ENCODE measurements around the gene ORAI2. TPM values are rescaled to one million over a fixed set of nuclear protein-coding genes. Genes with fewer than 3 reads are reported as not detected.
A peak's percentile ranks its signal among the peaks of the same experiment; 100 is the strongest.

The ORAI2 gene
- total and polyA plus RNA-seq, 2 of the 13 experiments (the other 11 are each of a cell fraction or from before 2014, with no cell fraction given): 3.0 to 6.0 TPM

DNA sequence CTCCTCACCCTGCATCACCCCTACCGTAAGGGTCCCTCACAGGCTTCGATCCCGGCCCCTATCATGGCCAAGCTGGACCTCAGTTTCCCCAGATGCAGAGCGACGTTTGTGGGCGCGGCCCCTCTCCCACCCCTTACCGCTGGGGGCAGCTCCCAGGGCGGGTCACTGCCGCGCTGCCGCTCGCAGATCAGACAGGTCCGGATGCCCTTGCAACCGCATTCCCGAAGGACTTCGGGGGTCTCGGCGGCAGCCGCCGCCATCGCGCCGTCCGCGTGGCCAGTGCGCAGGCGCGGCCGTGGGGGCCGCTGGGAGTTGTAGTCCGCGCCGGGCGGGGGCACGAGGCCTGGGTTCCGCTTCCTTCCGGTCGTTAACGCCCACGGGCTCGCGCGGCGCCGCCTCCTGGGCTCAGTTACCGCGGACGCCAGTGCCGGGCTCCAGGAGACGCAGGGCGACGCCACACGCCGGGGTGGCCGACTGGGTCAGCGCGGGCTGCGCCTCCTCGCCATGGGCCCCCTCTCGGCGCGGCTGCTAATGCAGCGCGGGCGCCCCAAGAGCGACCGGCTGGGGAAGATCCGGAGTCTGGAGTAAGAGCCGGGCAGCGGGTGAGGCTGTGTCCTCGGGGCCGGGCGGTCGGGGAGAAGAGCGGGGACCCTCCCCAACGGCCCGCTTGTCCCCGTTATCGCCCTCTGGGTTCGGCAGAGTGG is 31.4 kb downstream of the ORAI2 start, which contains the start of the genes ALKBH4 and LRWD1 (continued):
- TF ChIP-seq, protein P1, sequence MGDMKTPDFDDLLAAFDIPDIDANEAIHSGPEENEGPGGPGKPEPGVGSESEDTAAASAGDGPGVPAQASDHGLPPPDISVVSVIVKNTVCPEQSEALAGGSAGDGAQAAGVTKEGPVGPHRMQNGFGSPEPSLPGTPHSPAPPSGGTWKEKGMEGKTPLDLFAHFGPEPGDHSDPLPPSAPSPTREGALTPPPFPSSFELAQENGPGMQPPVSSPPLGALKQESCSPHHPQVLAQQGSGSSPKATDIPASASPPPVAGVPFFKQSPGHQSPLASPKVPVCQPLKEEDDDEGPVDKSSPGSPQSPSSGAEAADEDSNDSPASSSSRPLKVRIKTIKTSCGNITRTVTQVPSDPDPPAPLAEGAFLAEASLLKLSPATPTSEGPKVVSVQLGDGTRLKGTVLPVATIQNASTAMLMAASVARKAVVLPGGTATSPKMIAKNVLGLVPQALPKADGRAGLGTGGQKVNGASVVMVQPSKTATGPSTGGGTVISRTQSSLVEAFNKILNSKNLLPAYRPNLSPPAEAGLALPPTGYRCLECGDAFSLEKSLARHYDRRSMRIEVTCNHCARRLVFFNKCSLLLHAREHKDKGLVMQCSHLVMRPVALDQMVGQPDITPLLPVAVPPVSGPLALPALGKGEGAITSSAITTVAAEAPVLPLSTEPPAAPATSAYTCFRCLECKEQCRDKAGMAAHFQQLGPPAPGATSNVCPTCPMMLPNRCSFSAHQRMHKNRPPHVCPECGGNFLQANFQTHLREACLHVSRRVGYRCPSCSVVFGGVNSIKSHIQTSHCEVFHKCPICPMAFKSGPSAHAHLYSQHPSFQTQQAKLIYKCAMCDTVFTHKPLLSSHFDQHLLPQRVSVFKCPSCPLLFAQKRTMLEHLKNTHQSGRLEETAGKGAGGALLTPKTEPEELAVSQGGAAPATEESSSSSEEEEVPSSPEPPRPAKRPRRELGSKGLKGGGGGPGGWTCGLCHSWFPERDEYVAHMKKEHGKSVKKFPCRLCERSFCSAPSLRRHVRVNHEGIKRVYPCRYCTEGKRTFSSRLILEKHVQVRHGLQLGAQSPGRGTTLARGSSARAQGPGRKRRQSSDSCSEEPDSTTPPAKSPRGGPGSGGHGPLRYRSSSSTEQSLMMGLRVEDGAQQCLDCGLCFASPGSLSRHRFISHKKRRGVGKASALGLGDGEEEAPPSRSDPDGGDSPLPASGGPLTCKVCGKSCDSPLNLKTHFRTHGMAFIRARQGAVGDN (CRISPR knock-in tag; IDR thresholded peaks at IDR 0.05): peak; percentile 89
- TF ChIP-seq, protein P2, sequence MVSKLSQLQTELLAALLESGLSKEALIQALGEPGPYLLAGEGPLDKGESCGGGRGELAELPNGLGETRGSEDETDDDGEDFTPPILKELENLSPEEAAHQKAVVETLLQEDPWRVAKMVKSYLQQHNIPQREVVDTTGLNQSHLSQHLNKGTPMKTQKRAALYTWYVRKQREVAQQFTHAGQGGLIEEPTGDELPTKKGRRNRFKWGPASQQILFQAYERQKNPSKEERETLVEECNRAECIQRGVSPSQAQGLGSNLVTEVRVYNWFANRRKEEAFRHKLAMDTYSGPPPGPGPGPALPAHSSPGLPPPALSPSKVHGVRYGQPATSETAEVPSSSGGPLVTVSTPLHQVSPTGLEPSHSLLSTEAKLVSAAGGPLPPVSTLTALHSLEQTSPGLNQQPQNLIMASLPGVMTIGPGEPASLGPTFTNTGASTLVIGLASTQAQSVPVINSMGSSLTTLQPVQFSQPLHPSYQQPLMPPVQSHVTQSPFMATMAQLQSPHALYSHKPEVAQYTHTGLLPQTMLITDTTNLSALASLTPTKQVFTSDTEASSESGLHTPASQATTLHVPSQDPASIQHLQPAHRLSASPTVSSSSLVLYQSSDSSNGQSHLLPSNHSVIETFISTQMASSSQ (IDR thresholded peaks at IDR 0.05; ENCODE audit: low read depth): no peak
- TF ChIP-seq, protein P2 (CRISPR knock-in tag; IDR thresholded peaks at IDR 0.05; ENCODE audit: borderline replicate concordance): no peak
- TF ChIP-seq KDM5A (IDR thresholded peaks at IDR 0.05; ENCODE audit: borderline replicate concordance, low read length): peak; percentile 93
- TF ChIP-seq, protein P3, sequence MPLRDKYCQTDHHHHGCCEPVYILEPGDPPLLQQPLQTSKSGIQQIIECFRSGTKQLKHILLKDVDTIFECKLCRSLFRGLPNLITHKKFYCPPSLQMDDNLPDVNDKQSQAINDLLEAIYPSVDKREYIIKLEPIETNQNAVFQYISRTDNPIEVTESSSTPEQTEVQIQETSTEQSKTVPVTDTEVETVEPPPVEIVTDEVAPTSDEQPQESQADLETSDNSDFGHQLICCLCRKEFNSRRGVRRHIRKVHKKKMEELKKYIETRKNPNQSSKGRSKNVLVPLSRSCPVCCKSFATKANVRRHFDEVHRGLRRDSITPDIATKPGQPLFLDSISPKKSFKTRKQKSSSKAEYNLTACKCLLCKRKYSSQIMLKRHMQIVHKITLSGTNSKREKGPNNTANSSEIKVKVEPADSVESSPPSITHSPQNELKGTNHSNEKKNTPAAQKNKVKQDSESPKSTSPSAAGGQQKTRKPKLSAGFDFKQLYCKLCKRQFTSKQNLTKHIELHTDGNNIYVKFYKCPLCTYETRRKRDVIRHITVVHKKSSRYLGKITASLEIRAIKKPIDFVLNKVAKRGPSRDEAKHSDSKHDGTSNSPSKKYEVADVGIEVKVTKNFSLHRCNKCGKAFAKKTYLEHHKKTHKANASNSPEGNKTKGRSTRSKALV (CRISPR knock-in tag; IDR thresholded peaks at IDR 0.05): 0 out of 2 replicates have a peak, but pooled peaks have one; percentile 43
- no peak for TF ChIP-seq MED8 (CRISPR knock-in tag; IDR thresholded peaks at IDR 0.05; ENCODE audit: insufficient replicate concordance)
- TF ChIP-seq, protein P4, sequence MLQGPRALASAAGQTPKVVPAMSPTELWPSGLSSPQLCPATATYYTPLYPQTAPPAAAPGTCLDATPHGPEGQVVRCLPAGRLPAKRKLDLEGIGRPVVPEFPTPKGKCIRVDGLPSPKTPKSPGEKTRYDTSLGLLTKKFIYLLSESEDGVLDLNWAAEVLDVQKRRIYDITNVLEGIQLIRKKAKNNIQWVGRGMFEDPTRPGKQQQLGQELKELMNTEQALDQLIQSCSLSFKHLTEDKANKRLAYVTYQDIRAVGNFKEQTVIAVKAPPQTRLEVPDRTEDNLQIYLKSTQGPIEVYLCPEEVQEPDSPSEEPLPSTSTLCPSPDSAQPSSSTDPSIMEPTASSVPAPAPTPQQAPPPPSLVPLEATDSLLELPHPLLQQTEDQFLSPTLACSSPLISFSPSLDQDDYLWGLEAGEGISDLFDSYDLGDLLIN (CRISPR knock-in tag; IDR thresholded peaks at IDR 0.05; ENCODE audit: borderline replicate concordance): no peak
- TF ChIP-seq LCORL (IDR thresholded peaks at IDR 0.05): no peak
- TF ChIP-seq LCORL (CRISPR knock-in tag; IDR thresholded peaks at IDR 0.05): peak; percentile 54; the same call in 1 of the 2 replicates
- TF ChIP-seq ELF3 (CRISPR knock-in tag; IDR thresholded peaks at IDR 0.05): peak; percentile 58; the same call in 1 of the 2 replicates
- no peak for TF ChIP-seq PCBP1 (IDR thresholded peaks at IDR 0.05; ENCODE audit: borderline replicate concordance, low read depth, low read length)
- no peak for TF ChIP-seq MAFK (conservative IDR thresholded peaks at IDR 0.05 in 1 of 2, IDR thresholded peaks at IDR 0.05 in 1 of 2; ENCODE audit: low read length in 2 of 2)
- TF ChIP-seq ZFP41 (CRISPR knock-in tag; IDR thresholded peaks at IDR 0.05; ENCODE audit: borderline replicate concordance): no peak; the same call in 1 of the 2 replicates
- no peak for TF ChIP-seq SMAD3 (CRISPR knock-in tag; IDR thresholded peaks at IDR 0.05)
- TF ChIP-seq RFX3 (CRISPR knock-in tag; IDR thresholded peaks at IDR 0.05): peak; percentile 57; the same call in 1 of the 2 replicates
- no peak for TF ChIP-seq MBD4 (IDR thresholded peaks at IDR 0.05; ENCODE audit: borderline replicate concordance, low read length)

Data from HepG2 (cell line).